Activated CD4-positive, alpha-beta T cell treated with anti-CD3 and anti-CD28 coated beads, Interleukin-10, Interleukin-2, amounts not matched to agents 100 ng/mL and 50 ng/mL, durations not matched to agents 16 hours and 8 hours (primary cell): ENCODE data around the gene AGAP4.
"Not testable (repeated sequence)": the region's sequence is repeated elsewhere in the genome, so short reads cannot be mapped to it uniquely, and the experiment has no call there.

Experiments used
- DNase-seq: peaks from one replicate; pipeline ENCODE4 v3.0.0-alpha.2; 2020

Gene AGAP4

DNA sequence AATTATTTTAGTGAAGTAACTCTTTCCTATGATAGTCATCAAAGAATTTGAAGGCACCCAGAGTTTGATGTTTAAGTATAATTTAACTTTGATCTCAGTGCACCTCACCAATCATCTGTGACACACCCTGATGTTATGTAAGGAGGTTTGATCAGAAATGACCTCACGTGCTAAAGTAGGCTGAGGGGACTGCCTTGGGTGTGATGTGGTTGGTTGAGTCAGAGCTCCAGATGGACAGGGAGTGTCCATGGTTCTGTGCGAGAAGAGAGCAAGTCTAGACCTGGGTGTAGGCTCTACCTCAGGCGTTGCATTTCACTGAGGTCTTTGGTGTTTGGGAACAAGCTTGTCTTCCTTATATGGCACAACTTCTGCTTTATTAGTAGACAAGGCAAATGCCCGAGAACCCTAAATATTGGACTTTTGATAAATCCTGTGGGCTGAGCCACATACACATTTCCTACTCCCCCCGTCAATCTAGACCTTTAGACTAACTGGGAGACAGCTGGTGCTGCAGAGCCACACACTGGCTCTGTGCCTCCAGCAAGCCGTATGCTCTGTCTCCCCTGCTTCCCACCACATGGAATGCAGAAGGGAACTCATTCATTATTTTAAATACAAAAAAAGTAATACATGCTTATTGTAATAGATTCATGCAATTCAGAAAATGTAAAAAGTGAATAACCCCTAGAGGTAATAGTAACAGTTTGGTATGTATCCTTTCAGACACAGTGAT lies 56.4 kb downstream of the AGAP4 start:
- not testable (repeated sequence) for DNase-seq

DNA sequence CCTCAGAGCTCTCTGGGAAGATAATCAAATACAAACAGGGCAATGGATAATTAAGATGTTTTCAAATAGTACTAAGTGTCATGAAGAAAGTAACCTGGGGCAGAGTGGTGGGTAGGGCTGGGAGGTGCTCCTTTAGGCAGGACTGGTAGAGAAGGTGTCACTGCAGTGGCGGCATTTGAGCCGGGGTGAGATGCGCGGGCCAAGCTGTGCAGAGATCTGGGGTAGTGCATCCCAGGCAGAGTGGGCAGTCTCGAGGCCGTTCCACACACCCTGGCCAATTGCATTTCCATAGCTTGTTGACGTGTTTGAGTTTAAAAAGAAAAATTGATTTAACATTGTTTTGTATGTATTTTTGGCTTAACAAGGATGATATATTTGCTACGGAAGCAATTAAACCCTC lies 57.3 kb downstream of the AGAP4 start:
- DNase-seq: not testable (repeated sequence)

- DNase-seq: not testable (repeated sequence)
Observed at GRCh38 chr10:45787212-45787741, 60.0 kb downstream of the AGAP4 start.

DNA sequence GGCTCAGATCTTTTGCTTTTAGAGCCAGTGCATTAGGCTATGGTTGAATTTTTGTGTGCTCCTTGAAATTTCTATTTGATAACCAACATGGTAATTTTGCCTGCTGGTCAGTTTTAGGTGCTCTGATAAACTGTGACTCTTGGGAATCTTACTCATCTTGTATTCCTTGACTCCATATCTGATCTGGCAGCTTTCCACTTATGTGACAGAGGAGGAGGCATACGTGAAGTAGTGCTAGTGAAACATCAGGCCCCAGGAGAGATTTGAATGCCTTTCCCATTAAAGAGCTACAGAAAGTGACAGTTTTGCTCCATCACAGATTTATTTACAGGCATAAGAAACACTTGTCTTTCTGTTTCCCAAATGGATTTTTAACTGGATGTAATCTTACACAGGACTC lies 61.1 kb downstream of the AGAP4 start:
- not testable (repeated sequence) for DNase-seq
